Superior temporal gyrus (tissue), 1 donor: Measurements from ENCODE around the gene FARS2.

Source experiments
- DNase-seq: peaks from one replicate; pipeline ENCODE4 v3.0.0-alpha.2; 2016; ENCODE audit errors: extremely low spot score

Gene FARS2

DNA sequence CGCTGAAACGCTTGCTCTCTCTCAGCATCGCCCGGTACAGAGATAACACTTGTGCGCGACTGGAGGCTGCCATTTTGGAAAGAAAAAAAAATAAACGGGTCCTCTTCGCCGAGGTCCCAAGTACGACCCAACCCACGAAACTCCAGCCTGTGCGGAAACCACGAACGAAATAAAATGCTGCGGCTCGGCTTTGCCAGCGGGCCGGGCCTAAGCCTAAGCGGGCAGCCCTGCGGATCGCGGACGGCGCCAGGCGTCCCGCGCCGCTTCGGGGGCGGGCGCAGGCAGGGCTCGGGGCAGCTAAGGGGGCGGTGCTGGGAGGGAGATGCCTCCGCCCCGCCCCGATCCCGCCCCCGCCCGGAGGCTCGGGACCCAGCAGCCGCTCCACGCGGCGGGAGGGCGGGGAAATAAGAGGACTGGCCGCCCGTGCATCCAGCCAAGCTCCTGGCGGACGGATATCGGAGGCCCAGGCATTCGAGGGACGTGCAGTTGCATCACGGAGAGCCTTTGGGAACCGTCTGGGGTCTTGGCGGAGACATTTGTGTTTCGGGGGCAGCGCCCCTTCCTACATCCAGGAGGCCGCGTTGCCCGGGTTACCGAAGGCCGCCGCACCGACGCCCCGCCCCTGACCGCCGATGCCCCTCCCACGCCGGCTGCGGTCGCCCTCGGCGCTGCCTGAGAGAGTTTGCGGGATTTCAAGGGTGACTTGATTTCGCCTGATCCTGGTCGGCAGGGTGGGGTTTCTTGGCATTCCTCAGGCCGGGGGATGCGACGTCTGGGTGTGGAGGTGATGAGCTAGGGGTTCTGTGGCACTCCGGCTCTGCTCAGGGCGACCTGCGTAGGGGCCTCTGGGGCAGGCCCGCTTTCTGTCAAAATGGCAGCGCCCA, at the start of gene FARS2, which contains the start of gene LYRM4:
Gene FARS2 (plus strand): TSS at position 853 of the 884 bp plus-strand sequence.
Gene LYRM4 (minus strand): TSS at position 290 of the 884 bp plus-strand sequence. CDS start 217 bp downstream, at position 73.
- DNase-seq = peak; percentile 88

DNA sequence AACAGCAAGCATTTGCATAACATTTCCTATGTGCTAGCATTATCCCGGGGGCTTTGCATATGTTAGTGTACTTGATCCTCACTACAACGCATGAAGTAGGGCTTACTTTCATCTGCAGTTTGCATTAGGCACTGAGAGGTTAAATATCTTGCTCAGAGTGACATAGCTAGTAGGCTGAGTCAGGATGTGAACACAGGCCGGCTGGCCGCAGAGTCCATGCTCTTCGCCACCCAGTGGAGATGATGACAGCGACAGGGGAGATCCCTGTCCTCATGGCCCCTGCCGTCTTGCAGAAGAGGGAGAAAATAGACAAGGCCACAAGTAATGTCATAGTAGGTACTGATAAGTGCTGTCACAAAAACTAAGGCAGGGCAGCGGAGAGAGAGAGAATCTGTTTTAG, 47.5 kb upstream of the FARS2 start:
- DNase-seq = no peak

DNA sequence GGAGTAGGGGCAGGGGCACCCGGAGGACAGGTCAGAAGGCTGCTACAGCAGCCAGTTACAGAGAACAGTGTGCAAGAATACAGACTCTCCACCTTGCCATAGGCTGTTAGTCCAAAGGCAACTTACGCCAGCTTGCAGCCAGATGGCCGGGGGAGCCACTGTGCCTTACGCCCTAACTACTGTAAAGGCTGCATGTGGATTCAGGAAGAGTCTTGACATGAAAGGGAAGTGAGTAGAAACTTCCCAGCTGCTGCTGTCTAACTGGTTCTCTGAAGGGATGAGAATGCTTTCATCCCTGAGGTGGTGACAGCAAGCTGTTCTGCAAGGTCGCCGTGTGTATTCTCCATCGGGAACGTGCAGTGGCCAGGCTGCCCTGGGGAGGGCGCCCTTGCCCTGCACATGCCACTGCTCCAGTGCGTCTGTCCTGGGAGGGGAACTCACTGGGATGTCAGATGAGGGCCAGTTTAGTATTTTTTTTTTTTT, 46.7 kb upstream of the FARS2 start:
- peak; percentile 79 for DNase-seq

DNA sequence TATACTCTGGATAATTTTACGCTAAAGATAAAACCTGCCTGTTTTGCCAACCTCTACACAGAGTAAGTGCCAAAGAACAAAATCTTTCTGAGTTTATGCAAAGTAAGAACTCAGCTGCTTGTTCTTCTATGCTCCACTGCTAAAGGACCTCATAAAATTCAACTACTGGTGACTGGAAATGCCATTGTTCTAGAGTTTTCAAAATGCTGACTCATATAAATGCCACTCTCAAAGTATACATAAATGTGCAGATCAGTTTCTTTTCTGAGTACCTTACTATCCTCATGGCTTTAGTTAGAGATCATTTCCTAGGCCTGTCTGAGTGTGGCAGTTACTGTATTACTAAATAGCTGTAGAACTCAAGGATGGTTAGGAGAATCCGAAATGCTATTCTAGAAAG, 46.2 kb upstream of the FARS2 start:
- no peak for DNase-seq

DNA sequence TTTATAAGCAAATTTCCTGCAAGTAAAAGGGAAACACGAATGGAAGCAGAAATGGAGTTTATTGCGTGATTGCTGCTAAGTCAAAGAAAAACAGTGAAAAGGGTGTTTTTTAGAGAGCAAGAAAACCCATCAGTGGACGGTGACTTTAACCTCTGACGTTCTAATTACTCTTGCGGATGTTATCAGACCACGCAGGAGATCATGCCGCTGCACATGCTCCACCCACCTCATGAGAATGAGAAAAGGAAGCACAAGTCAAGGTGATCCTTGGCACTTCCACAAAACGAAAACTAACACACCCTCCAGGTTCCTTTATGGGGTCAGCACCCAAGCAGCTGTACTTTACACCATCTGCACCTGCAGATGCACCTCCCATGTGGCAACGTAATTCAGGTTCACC, 45.5 kb upstream of the FARS2 start:
- DNase-seq = no peak

DNA sequence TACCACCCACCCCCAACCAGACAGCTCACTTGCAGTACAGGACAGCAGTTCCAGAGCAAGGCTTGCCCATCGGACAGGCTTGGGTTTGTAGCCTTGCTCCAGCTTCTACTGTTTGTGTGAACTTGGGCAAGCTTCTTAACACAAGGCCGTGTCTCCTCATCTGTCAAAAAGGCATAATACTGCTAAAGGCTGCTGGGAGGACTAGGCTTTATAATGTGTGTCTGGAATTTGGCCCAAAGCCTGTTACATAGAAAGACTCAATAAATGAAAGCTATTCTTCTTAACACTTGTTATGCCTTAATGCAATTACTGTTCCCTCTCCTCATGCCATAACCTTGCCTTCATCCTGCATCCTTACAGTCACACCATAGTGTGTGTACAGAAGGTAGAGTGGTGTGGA, 44.0 kb upstream of the FARS2 start:
- no peak for DNase-seq

DNA sequence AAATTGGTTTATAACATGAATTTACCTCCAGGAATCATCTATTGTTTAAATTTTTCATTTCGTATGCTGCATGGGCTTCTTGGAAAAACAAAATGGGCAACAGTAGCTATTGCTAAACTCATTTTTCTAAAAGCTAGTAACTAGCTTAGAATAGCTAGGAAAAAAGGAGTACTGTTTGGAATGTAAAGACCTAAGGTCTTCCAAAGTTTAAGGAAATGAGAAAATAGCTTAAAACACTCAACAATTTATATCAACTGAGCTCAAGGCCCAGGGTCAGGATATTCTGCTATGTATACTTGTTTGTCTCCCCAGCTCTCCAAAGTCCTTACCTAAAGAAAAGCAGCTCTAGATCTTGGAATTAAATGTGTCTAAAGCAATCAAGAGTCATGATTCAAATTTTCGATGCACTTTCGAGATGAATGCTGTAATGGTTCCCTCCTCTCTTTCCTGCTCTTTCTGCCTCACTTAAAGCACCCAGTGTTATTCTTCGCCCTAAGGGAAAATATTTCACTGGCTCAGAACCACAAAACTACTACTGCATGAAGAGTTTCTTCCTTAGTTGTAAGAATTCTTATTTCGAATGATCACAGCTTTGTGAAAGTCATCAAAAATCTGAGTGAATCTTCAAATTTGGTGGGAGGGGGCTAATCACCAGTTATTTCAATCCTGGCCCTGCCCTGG, 42.2 kb upstream of the FARS2 start:
- DNase-seq = no peak

DNA sequence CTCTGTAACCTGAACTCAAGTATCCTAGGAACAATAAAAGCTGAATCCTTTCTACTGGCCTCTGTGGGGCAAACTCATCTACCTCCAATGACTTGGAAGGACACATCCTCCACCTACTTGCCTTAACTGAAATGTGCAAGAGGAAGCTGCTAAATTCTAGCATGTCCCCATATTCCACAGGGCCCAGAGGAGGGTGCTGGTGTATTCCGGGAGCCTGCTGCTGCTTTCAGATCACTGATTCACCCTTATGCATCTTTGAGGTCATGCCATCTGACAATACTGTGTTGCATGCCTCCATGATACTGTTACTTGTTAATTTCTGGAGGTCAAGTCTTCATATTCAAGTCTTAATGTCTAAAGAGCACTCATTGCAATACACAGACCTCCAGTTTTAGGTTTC, 40.9 kb upstream of the FARS2 start:
- no peak for DNase-seq

DNA sequence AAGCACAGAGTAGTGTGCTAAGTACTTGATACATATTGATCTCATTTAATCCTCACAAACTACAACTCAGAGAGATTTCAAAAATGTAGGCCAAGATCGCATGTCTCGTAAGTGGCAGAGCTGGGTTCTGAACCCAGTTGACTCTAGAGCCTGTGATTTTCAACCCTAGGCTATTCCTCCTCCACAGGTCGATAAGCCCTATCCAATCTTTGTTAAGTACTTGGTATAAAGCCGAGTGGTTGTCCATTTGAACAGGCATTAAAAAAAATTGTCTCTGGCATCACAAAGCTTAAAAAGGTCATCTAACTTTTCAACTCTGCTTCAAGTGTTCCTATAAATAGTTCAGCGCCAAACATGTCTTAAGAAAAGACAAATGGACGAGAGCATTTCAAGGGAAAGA, 38.0 kb upstream of the FARS2 start:
- DNase-seq = no peak

DNA sequence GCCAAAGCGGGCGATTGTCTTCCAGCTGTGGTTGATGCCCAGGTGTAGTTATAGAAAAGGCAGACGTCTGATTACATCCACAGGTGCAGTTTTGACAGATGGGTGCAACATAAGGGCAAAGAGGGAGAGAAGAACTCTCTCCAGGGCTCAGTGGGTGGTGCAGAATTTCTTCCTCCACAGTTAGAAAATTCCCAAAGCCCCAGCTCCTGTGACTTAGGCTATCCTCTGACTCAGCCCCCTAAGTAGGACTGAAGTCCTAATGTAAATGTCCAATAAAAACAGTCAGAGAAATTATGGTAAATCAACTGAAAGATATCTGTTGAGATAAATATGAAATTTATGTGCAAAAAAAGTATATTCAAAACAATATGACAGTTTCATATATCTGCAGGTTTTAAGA, 32.0 kb upstream of the FARS2 start:
- no peak for DNase-seq

DNA sequence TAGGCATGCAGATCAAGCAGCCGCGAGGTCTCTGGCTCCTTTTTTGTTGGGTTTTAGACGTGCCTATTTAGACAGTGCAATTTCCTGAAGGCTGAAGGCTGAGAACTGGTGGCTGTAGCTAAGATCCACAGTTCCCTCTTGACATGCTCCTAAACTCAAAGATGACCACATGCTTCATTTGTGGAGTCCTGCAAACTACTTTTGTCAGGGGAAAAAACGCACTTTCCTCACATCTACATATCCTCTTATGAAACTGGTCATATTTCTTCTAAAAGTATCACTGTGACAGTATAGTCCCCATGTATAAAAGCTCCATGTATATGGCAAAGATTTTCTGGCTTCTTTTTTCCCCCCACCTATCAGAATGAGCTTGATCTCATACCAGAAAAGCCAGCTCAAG, 31.2 kb upstream of the FARS2 start:
- DNase-seq = no peak

DNA sequence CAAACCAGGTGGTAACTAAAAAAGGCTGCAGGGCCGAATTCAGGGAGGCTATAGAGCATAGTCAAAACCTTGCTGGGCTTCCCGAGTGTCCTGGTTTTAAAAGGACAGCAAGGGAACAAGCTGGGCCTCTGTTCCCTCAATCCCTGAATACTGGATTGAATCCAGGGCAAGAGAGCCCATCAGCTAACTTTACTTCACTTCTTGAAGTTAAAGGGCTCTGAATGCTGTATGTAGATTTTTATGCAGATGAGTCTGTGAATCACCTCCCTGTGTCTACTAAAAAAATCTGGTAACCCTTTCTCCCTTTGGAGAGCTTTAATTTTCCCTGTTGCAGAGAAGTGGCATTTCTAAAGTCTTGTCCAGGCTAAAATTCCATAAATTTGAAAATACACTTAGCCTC, 30.0 kb upstream of the FARS2 start:
- DNase-seq = peak; percentile 53

DNA sequence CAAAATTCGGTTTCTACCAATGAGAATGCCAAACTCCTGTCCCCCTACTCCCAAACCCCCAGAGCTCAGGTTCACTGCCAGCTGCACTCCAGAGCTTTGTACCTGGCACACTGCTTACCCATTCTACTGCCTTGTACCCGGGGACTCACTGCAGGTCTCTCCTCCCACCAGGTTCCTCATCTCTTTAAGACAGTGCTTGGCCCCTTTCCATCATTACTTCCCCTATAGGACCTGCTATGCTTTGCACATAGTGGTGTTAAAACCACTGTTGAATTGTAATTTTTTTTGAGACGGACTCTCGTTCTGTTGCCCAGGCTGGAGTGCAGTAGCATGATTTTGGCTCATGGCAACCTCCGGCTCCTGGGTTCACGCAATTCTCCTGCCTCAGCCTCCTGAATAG, 26.4 kb upstream of the FARS2 start:
- DNase-seq = no peak

DNA sequence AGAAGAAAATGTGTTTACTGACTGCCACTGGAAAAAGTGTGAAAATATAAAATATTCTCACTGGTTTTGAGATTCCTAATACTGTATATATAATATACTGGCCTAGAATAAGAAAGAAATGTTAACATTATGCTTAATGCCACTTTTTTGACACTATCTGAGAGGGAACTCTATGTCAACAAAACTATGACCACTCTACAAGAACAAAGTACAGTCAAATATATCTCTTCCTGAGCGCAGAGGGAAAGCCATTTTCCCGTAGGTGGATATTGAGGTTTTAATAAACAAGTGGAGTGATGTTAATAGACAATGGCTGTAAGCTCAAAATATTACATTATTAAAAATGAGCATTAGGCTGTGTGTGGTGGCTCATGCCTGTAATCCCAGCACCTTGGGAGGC, 25.5 kb upstream of the FARS2 start:
- DNase-seq = no peak

DNA sequence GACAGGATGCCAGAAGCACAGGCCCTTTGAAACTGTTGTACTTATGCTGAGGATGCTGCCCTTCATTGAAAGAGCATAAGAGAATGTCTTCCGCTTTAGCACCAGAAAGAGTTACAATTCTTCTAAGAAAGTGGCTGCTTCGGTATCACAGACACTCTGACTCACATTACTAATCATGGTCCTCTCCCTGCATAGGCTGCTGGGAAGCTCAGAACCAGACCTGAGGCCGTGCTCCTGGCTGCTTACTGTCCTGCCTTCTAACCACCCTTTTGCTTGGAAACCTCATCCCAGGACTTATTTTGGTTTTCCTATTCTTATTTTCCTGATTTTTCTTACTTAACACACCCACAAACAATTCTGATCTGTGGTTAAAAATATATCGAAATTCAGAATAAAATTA, 23.5 kb upstream of the FARS2 start:
- no peak for DNase-seq

DNA sequence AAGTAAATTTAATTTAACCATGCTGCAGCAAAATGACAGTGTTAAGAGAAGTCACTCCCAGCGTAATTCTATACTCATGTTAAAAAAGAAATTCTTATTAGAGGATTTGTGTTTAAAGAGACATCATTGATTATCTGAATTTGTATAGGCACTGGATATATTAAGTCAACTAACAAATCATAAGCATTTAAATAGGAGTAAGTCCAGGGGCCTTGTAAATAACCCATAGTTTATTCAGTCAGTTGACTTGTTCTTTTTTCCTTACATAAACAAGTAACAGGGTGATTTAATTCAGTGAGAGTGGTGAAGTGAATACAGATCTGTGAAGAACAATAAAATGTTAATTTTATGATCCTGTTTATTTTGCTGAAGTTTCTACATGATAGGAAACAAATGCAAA, 23.0 kb upstream of the FARS2 start:
- DNase-seq = no peak

DNA sequence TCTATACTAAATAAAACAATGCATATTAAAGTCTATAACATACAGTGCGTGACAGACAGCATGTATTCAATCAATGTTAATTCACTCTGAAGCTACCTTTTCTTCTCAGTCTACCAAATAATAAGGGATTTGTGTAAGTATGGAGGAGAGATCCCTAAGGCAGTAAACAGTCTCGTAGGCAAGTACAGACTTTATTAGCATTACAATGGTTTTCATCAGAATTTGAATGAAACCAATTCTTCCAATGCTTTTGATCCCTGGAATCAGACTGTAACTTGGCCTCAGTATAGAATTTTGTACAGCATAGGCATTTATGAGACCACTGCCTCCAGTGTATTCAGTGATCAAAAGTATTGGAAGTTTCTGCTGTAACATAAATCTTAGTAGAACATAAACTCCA, 20.1 kb upstream of the FARS2 start:
- DNase-seq = no peak

DNA sequence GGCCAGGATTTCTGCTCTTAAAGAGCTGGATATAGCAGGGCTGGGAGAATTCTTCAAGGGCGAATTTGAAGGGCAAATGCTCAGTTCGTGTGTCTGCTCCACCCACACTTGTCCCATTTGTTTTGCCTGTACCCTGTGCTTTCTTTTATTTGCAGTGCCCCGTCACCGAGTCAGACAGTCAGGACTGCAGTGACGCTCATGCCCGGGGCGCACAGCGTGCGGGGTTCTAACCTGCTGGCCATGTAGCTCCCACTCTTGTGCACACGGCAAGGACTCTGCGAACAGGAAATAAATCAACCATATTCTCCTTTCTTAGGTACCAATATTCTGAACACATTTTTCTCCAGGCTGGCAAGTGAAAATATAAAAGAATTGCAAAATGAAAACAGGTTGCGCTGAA, 18.2 kb upstream of the FARS2 start:
- DNase-seq = no peak

DNA sequence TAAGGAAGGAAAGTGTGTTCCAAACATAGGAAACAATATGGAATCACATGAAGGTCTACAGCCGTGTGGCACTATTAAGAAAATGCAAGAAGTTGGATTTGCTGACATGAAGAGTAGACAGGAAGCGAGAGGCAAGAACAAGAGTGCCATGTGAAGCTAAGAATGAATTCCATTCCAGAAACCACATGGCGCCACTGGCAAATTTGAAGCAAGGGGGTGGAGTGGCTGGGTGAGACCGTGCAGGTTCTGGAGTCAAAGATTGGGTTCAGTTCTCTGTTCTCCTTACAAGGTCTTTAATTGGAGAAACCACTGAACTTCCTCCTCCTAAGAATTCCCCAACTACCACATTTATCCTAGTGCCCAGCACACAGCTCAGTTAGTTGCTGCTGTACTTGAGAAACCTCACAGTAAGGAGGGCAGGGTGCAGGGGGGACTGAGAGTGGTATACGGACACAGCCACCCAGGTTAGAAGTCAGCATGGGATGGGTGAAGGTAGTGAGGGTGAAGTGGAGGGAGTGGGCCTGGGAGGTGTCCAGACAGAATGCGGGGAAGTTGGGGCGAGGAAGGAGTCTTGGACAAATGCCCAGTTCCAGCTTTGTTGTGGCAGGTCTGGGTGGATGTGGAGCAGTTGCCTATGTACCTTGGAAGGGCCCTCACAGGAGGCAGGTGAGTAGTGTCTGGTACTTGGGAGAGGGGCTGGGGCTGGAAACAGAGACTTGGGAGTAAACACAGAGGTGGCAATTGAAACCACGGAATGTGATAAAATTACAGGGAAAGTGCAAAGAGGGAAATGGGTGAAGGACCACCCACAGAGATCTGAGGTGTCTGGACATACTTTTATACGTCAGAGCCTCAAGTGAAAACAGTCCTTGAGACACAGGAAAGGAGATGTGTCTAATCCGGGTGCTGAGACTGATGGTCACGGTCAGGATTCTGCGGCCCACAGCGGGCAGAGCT, 14.9 kb upstream of the FARS2 start:
- no peak for DNase-seq

DNA sequence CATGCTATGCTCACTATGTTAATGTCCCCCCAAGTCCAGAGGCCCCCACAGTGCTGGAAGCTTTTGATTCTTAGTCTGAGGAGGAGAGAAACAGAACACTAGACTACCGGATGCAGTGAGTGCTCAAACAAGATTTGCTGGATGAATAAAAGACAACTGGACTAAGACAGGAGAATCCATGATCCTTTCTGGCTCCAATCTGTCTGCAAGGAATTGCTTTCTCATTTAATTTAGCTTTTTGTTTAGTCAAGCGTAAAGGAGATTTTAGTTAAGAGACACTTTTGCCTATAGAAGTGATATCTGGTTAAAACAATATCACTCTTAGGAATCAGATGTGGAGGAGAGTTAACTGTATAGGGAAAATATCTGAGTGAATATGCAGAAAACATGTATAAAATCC, 14.1 kb upstream of the FARS2 start:
- no peak for DNase-seq

DNA sequence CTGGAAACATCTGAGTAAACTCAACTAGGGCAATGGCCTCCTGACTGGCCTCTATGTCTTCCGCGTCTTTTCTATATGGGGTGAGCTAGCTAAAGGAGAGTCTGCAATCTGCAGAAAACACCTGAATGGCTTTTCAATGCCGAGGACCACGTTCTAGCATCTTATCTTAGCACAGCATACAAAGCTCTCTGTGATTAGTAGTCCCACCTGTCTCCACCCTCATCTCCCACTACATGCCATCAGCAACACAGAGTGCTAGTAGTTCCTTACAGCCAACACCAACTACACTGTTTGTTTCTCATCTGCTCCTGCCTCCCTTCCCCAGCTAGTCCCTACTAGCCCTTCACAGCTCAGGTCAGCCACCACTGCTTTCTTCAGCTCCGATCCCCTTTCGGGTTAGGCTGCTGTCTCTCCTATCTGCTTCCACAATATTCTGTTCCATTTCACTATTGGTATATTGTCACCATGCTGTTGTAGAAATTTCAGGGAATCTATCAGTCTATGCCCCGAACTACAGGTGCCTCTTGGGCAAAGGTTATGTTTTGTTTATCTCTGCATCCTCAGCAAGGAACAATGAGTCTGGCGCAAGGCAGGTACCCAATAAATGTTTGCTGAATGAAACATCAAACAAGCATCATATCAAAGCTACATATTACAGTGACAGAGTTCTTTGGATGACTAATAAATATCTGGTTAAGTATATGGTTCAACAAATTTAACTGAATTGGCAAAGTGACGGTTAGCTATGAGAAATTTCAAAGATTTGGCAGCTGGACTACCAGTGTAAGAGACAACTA, 12.8 kb upstream of the FARS2 start:
- no peak for DNase-seq
